Measurements from ENCODE around the gene CIC.

- TF ChIP-seq CTCF (IDR thresholded peaks at IDR 0.05): no peak
- TF ChIP-seq POLR2A (IDR thresholded peaks at IDR 0.05): no peak
These were observed 21.3 kb upstream of the CIC start for GRCh38 chr19:42247640-42248199.

Data from lower leg skin (tissue), 3 donors.